Hematopoietic multipotent progenitor cell treated with erythropoietin and hydrocortisone succinate and interleukin-3 and kit ligand, for 6 days (in vitro differentiated cells): Measurements from ENCODE around the gene CNRIP1.
A peak's percentile ranks its signal among the peaks of the same experiment; 100 is the strongest.
"Not testable (repeated sequence)": the region's sequence is repeated elsewhere in the genome, so short reads cannot be mapped to it uniquely, and the experiment has no call there.

Experiments
- DNase-seq: peaks from one replicate; pipeline ENCODE4 v3.0.0-alpha.2; 2015

CNRIP1 gene

DNA sequence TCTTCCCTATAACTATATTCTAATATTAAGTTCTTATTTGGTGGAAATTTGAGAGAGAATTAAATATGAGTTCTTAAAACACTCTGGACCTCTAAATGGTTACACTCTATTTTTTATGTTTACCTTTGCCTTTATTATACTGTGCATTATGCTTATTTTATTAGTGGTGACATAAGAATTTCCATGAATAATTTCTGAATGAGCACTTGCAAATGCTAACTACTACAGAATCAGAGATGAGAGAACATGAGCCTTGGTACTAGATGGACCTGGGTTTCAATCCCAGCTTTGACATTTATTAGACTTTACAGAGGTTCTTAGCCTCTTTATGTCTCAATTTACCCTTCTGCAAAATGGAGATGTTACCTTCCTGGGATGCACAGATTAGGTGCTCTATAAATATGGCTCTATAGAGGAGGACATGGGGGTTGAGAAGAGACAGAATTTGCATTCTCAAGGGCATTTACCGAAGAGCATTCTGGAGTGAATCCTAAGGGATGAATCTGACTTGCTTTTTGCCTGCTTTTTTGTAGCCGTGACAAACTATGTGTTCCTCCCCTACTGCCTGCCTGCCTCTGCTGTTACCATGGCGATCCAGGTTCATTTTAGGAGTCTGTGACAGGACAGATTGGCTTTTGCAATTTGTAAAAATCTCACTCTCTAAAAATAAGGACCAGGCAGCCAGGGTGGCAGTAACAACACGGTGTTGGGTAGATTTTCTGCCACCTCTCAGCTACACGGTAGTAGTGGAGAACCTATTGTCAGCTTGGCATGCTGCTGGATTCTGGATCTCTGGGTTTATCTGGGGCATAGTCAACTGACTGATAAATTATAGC is 20.7 kb upstream of the CNRIP1 start:
- no peak for DNase-seq

DNA sequence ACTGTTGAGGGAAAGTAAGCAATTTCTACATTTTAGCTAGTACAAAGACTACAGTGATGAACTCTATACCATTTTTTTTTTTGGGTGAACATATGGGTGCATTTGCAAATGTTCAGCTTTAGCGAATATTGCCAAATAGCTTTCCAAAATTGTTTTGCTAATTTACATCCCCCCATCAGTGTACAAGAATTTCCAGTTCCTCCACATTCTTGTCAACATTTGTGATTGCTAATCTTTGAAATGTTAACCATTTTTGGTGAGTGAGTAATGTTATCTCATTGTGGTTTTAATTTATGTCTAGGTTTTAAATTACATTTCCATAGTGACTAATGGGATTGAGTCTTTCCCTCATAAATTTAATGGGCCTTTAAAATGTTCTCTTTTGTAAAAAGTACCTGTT is 16.4 kb upstream of the CNRIP1 start:
- DNase-seq, result no peak

DNA sequence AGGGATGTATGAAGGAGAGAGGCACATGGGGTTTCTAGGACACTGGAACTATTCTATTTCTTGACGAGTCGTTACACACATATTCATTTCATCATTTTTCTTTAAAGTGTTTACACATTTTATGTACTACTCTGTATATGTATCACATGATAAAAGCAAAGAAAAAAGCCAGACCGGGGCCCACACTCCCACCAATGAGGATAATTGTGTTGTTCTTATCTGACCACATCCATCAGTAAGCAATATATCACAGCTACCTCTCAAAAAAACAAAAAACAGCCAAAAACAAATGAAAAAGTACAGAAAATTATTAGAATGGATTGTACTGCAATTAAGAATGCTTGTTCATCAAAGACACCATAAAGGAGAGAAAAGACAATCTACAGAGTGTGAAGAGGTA is 14.2 kb upstream of the CNRIP1 start:
- no peak for DNase-seq

DNA sequence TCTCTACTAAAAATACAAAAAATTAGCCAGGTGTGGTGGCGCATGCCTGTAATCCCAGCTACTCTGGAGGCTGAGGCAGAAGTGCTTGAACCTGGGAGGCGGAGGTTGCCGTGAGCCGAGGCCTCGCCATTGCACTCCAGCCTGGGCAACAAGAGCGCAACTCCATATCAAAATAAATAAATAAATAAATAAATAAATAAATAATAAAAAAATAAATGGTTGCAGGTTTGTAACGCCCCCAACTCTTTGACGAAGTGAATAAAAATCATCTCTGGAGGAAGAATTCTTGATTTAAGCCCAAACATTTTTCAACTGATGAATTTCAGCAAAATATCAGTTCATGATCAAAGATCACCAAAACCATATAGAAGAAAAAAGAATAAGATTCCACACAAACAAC is 13.3 kb upstream of the CNRIP1 start:
- no peak for DNase-seq

DNA sequence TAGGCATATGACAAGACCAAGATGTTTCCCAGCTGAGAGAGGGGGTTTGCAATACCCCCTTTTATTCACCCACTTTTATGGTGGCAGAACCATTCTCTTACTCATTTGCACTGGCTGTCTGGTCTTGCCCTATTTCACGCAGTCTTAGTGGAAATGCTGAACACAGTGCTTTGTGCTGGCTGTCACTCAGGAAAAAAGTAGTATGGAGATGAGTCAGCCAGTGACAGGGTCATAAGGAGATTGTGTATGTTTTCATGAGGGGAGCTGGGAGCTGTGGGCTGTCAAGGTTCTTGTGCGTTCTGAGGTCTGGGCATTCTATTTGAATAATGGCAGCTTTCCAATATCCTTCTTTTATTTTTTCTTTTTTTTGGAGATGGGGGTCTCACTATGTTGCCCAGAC is 10.9 kb upstream of the CNRIP1 start:
- no peak for DNase-seq

DNA sequence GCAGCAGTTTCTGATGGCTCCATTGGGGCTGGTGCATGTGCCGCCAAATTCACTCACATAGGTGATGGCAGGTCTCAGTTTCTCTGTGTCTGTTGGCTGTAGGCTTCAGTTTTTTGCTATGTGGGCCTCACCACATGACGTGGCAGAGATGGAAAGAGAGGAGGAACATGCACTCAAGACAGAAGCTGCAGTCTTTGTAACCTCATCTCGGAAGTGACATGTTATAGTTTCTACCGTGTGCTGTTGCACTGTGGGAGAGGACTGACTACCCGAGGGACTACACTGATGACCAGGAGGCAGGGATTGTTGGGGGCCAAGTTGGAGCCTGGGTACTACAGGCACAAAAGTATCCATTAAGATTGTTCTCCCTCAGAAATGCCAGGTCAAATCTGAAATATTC is 9.2 kb upstream of the CNRIP1 start:
- no peak for DNase-seq

- no peak for DNase-seq
Observed at GRCh38 chr2:68325056-68325455, 5.3 kb upstream of the CNRIP1 start.

- DNase-seq, result peak; percentile 97
Observed at GRCh38 chr2:68320118-68320641, 431 bp upstream of the CNRIP1 start.

DNA sequence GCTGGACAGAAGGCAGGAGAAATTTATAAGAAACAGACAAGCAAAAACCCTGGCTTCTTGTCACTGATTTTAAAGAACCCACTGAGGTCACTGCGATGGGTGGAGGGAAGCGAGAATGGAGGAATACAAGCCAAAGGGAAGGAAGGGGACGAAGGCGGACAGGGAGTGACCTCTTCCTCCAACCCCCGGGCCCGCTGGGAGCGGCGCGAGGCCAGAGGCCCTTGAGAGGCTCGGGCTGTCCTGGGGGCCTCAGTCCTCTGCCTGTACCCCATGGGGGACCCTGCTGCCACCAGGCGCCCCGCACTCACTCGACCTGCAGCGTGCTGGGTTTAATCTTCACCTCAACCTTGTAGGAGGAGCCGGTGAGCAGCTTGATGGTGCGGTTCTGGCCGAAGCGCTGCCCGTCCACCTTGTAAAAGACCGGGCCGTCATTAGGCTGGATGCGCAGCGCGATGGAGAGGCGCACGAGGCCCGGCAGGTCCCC is 793 bp downstream of the CNRIP1 start:
- peak; percentile 50 for DNase-seq

GRCh38 chr2:68317971-68318913 is 1.5 kb downstream of the CNRIP1 start:
- peak; percentile 70 for DNase-seq

DNA sequence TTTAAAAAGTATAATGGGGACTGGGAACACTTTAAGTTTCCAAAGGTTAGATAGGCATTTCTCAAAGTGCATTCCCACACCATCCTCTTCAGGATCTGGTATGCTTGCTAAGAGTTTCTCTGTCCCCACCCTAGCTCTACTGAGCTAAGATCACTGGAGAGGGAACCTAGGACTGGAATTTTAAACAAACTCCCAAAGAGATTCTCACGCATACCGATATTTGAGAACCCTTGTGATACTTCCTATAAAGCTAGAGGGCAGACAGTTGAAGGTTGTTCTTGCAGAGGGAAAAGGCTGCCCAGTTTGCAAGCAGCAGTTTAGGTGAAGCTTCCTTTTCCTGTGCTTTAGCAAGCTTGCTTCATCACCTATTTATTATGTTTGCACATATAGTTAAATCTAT is 3.6 kb downstream of the CNRIP1 start:
- DNase-seq, result peak; percentile 56

- no peak for DNase-seq
Observed at GRCh38 chr2:68311033-68311432, 8.7 kb downstream of the CNRIP1 start.

- DNase-seq, result peak; percentile 80
Observed at GRCh38 chr2:68309426-68309825, 10.3 kb downstream of the CNRIP1 start.

DNA sequence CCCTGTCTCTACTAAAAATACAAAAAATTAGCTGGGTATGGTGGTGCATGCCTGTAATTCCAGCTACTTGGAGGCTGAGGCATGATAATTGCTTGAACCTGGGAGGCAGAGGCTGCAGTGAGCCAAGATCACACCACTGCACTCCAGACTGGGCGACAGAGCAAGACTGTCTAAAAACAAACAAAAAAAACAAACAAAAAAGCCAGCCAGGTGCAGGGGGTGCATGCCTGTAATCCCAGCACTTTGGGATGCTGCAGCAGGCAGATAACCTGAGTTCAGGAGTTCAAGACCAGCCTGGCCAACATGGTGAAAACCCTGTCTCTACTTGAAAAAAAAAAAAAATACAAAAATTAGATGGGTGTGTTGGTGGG is 15.9 kb downstream of the CNRIP1 start:
- DNase-seq, result not testable (repeated sequence)

DNA sequence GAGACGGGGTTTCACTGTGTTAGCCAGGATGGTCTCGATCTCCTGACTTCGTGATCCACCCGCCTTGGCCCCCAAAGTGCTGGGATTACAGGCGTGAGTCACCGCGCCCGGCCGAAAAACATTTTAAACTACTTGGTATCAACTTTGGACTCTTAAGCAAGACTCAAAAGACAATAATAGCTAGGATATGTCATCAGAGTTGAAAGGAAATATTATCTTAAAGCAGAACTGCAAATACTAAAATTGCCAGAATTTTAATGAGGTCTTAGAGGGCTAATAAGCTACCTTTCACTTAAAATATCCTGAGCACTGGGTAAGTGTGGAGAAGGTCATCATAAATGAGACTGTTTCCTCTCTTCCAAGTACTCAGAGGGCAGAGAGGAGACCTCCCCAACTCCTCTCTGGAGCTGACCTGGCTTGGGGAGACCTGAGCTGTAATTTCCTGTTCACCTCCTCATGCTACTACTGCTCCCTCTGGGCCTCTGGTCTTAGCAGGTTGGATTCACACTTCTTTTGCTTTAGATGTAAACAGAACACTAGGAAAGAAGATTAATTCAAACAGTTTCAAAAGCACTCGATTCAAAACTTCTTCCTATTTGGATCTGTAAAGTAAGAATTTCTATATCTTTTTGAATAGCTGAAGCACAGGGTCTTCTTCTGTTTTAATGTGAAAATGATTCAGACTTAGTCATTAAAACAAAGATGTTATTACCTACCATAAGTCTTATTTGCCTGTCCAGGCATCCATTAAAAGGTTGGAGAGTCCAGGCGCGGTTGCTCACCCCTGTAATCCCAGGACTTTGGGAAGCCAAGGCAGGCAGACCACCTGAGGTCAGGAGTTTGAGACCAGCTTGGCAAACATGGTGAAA is 16.5 kb downstream of the CNRIP1 start:
- no peak for DNase-seq

DNA sequence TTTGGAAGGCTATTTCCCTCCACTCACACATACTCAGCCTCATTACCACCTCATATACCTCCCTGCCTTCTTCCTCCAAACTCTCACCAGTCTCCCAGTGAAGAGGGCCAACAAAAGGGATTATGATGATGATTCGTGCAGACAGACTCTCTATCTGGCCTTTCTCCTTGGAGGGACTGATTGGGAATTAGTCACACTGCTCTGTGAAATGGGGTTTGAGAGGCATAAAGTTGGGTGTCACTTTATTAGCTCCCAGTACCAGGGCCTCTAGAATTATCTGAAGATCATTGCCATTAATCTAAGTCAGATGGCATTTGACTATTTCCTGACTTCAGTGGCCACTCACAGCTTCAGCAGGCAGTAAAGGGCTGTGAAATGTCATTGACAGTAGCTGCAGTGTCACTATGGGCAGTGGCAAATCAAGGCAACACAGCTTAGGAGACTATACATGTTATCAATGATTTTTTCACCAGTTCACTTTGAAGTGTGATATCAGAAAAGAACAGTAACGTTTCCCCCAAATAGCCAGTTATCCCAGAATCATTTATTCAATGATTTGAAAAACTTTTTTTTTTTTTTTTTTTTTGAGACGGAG is 17.4 kb downstream of the CNRIP1 start:
- peak; percentile 79 for DNase-seq

GRCh38 chr2:68295516-68295915 is 24.2 kb downstream of the CNRIP1 start:
- peak; percentile 78 for DNase-seq

GRCh38 chr2:68294913-68295312 is 24.8 kb downstream of the CNRIP1 start:
- DNase-seq, result no peak

DNA sequence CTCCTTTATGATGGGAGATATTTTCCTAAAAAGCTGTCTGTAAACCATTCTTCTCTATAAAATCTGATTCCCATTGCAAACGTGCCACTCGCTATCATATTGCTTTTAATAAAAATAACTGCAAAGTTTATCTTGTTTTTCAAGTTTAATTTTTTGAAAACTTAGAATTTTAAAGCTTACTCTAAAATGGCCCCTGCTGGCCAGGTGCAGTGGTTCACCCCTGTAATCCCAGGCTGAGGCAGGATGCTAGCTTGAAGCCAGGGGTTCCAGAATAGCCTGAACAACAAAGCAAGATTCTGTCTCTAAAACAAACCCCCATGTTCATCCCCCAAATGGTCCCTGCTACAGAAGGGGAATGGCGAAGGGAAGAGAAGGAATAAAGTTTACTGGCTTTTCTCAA is 25.6 kb downstream of the CNRIP1 start:
- no peak for DNase-seq

- DNase-seq, result no peak
Observed at GRCh38 chr2:68293755-68294154, 26.0 kb downstream of the CNRIP1 start.

GRCh38 chr2:68293024-68293423 is 26.7 kb downstream of the CNRIP1 start:
- DNase-seq, result no peak

- DNase-seq, result peak; percentile 85
Observed at GRCh38 chr2:68292108-68292710, 27.5 kb downstream of the CNRIP1 start.
